ENCODE data around the gene ASIC2. TPM values are rescaled to one million over a fixed set of nuclear protein-coding genes. Genes with fewer than 3 reads are reported as not detected.

The ASIC2 gene
- total RNA-seq, 1 experiment from 2014 or later = 0.74 TPM

GRCh38 chr17:33207231-33207630, 85.9 kb downstream of the ASIC2 start:
- Histone ChIP-seq H2BK20ac (ENCODE audit: low read depth, low read length, poor library complexity, severe bottlenecking) (no peak overlapping the region), H3K23ac (ENCODE audit: insufficient read length, low read depth, low read length) (no peak overlapping the region), H2AFZ (ENCODE audit: low read length) (no peak overlapping the region), H2BK120ac (ENCODE audit: low read depth, low read length, poor library complexity, severe bottlenecking) (no peak overlapping the region), H3K23me2 (ENCODE audit: insufficient read length, low read depth, low read length, poor library complexity, severe bottlenecking) (no peaks in the 10 kb centered on the region), H4K8ac (replicated peaks; ENCODE audit: insufficient read length, low read depth, low read length) (no peak overlapping the region), H2BK15ac (ENCODE audit: low read depth, low read length) (no peak overlapping the region), H4K20me1 (ENCODE audit: control insufficient read depth, insufficient read depth, insufficient read length) (no peaks in the 10 kb centered on the region), H3K27me3 (ENCODE audit: insufficient read depth, low read length) (no peaks in the 10 kb centered on the region; the same call in 1 of the 2 replicates), H4K5ac (ENCODE audit: insufficient read length, low read depth, low read length) (no peak overlapping the region), H3K56ac (ENCODE audit: insufficient read length, low read depth, low read length) (no peak overlapping the region), H3K79me1 (ENCODE audit: insufficient read depth, low read depth, low read length, poor library complexity, severe bottlenecking) (no peaks in the 10 kb centered on the region), H3K79me2 (ENCODE audit: insufficient read depth, low read length) (no peaks in the 10 kb centered on the region), H4K91ac (ENCODE audit: insufficient read length, low read depth, low read length) (no peak overlapping the region), H3K18ac (ENCODE audit: insufficient read length, low read depth, low read length) (no peak overlapping the region), H3K9ac (ENCODE audit: extremely low read depth, insufficient read length, low read length) (no peak overlapping the region), H3K4me1 (ENCODE audit: insufficient read depth, low read length) (no peaks in the 10 kb centered on the region), H3K14ac (ENCODE audit: insufficient read depth, low read length) (no peak overlapping the region), H3T11ph (ENCODE audit: low read length) (no peak overlapping the region), H3K4ac (ENCODE audit: low read depth, low read length) (no peak overlapping the region), H2BK12ac (ENCODE audit: insufficient read length, low read depth, low read length) (no peak overlapping the region), H2AK5ac (ENCODE audit: insufficient read length, low read length) (no peak overlapping the region), H3K4me2 (ENCODE audit: insufficient read depth, insufficient read length, low read length) (no peak overlapping the region), H2BK5ac (ENCODE audit: insufficient read length, low read length) (no peak overlapping the region), H3K9me3 (ENCODE audit: control insufficient read depth, low read depth, low read length) (no peaks in the 10 kb centered on the region), H3K27ac (ENCODE audit: insufficient read length, low read depth, low read length) (no peak overlapping the region)
- Mint-ChIP-seq H3K9me3 (no peaks in the 10 kb centered on the region; a peak in 1 of 5 replicates), H3K27ac (no peak overlapping the region), H3K4me1 (peaks cover 0 to 8% of the 10 kb centered on the region in 2 experiments; a peak in 2 of 4 replicates), H3K4me3 (no peak overlapping the region), H3K36me3 (ENCODE audit: insufficient read depth in 1 of 3, low read depth in 3 of 3) (no peaks in the 10 kb centered on the region), H3K27me3 (ENCODE audit: low read depth) (peaks cover 86% of the 10 kb centered on the region)
- no CpG with 5 or more reads among the region's 4 CpGs for WGBS (ENCODE audit: extremely low coverage, insufficient read length, low lambda C conversion rate)
- TF ChIP-seq, protein P1, sequence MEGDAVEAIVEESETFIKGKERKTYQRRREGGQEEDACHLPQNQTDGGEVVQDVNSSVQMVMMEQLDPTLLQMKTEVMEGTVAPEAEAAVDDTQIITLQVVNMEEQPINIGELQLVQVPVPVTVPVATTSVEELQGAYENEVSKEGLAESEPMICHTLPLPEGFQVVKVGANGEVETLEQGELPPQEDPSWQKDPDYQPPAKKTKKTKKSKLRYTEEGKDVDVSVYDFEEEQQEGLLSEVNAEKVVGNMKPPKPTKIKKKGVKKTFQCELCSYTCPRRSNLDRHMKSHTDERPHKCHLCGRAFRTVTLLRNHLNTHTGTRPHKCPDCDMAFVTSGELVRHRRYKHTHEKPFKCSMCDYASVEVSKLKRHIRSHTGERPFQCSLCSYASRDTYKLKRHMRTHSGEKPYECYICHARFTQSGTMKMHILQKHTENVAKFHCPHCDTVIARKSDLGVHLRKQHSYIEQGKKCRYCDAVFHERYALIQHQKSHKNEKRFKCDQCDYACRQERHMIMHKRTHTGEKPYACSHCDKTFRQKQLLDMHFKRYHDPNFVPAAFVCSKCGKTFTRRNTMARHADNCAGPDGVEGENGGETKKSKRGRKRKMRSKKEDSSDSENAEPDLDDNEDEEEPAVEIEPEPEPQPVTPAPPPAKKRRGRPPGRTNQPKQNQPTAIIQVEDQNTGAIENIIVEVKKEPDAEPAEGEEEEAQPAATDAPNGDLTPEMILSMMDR (conservative IDR thresholded peaks at IDR 0.05) = no peak
- DNase-seq = peak; percentile 8

Measured in H9 (cell line).